ENCODE results near the gene NANOGP8.

NANOGP8 gene

DNA sequence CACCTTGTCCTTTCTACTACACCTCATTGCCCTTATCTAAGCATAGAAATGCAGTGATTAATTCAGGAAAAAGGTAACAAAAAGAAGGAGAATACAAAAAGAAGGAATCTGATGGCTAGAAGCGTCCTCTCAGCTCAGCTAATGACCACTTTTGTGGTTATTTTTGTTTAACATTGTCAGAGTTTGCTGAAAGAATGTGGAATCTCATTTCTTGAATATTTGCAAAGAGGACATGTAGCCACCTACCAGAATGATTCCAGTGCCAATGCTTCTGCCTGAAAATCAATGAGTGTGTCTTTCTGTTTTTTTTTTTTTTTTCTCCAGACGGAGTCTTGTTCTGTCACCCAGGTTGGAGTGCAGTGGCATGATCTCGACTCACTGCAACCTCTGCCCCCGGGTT, 24.5 kb downstream of the NANOGP8 start:
- H3K4me3 ChIP-seq (ENCODE audit: low read depth, low read length): no peak overlapping the region
- TF ChIP-seq CTCF (IDR thresholded peaks at IDR 0.05; ENCODE audit: borderline replicate concordance, insufficient read depth, low read depth, low read length): no peak

- H3K4me3 ChIP-seq (ENCODE audit: low read depth, low read length): no peak overlapping the region
- no peak for TF ChIP-seq CTCF (IDR thresholded peaks at IDR 0.05; ENCODE audit: borderline replicate concordance, insufficient read depth, low read depth, low read length)
Measured at GRCh38 chr15:35058534-35059054, 26.5 kb downstream of the NANOGP8 start.

- H3K4me3 ChIP-seq (ENCODE audit: low read depth, low read length): no peak overlapping the region
- no peak for TF ChIP-seq CTCF (IDR thresholded peaks at IDR 0.05; ENCODE audit: borderline replicate concordance, insufficient read depth, low read depth, low read length)
Measured at GRCh38 chr15:35055416-35056105, 29.5 kb downstream of the NANOGP8 start.

DNA sequence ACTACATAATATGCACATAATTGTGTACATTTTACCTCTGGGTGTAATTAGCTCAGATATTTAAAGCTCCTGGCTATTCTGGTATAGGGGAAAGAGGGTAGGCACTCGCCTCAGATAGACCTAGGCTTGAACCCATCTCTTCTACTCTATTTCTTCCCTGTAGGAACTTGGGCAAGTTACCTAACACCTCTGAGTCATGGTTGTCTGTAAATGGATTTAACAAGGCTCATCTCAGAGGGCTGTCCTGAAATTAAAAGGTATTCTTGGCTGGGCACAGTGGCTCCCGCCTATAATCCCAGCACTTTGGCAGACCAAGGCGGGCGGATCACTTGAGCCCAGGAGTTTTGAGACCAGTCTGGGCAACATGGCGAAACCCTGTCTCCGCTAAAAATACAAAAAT, 30.7 kb downstream of the NANOGP8 start:
- H3K4me3 ChIP-seq (ENCODE audit: low read depth, low read length): no peak overlapping the region
- no peak for TF ChIP-seq CTCF (IDR thresholded peaks at IDR 0.05; ENCODE audit: borderline replicate concordance, insufficient read depth, low read depth, low read length)

GRCh38 chr15:35047996-35048395, 37.1 kb downstream of the NANOGP8 start:
- no peak for TF ChIP-seq CTCF (IDR thresholded peaks at IDR 0.05; ENCODE audit: borderline replicate concordance, insufficient read depth, low read depth, low read length)
- H3K4me3 ChIP-seq (ENCODE audit: low read depth, low read length): no peak overlapping the region

DNA sequence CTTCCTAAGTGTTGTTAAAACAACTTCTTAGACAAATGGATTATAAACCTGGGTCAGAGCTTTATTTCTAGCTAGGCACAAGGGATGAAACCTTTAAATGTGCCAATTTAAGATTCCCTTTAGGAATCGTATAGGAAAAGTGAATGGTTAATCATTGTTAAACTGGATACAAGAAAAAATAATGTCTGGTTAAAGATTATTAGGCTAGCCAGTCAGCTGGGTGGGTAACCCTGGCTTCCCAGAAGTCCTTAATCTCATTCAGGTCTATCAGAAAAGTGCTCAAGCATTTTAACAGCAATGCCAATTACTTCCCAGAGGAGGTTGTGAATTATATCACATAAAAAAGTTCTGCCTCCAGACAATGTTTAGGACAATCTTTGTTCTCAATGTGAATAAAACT, 37.6 kb downstream of the NANOGP8 start:
- H3K4me3 ChIP-seq (ENCODE audit: low read depth, low read length): no peak overlapping the region
- no peak for TF ChIP-seq CTCF (IDR thresholded peaks at IDR 0.05; ENCODE audit: borderline replicate concordance, insufficient read depth, low read depth, low read length)

DNA sequence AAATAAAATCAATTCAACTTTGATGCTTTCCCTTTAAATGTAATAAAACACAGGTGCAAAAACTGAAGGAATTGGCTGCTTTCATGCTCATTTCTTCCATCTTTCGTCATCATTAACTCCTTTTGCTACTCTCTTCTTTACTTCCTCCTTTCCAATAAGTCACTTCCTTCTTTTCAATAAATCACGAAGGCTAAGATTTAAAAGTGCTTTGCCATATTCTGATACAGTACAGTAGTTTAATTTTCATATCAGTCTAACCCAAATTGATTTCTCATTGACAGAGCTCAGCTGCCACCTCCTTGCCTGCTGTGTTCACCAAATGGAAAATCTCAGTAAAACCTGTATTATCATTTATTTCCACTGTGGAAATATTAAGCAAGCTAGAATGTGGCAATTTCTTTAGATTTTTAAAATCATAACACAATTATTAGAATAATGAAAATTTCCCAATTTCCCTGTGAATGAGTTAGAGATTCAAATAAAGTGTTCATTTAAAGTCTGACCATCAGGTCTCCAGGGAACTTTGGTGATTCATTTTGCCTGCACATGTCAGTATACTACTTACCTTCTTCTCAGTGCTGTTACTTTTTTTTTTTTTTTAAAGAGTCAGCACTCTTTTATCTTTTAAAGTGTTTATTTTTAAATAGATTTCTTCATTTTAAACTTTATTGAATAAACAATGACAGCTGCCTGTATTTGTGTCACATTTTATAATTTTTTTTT, 41.6 kb downstream of the NANOGP8 start:
- no peak overlapping the region for H3K4me3 ChIP-seq (ENCODE audit: low read depth, low read length)
- no peak for TF ChIP-seq CTCF (IDR thresholded peaks at IDR 0.05; ENCODE audit: borderline replicate concordance, insufficient read depth, low read depth, low read length)
